ENCODE results near the gene PPP2R1A. TPM values are rescaled to one million over a fixed set of nuclear protein-coding genes. Genes with fewer than 3 reads are reported as not detected.

The PPP2R1A gene
- total RNA-seq, 1 donor from 2014 or later: 395 TPM

DNA sequence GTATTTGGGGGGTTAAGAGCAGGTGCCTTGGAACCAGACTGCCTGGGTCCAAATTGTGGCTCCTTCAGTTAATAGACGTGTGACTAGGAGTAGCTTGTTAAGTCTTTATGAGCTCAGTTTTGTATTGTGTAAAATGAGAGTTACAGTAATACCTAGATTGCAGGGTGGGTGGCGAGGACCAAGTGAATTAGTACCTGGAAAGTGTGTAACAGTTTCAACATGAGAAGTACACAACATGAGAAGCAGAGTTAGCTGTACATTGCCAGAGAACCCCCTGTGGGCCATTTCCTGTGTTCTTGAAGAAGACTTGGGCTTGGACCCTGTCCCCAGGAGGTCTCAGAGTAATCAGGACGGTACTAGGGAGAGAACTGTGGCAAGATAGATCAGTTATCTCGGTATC lies 36.8 kb downstream of the PPP2R1A start:
- H3K27ac ChIP-seq (replicated peaks): no peak overlapping the region
- no peaks in the 10 kb centered on the region for H3K27me3 ChIP-seq (ENCODE audit: low read depth)
- no peak for TF ChIP-seq CTCF (IDR thresholded peaks at IDR 0.05; ENCODE audit: borderline replicate concordance)
- DNase-seq: no peak
- peaks cover 69% of the 10 kb centered on the region for H3K36me3 ChIP-seq
- no peaks in the 10 kb centered on the region for H3K4me1 ChIP-seq
- H3K9me3 ChIP-seq (replicated peaks): no peaks in the 10 kb centered on the region
- no peak overlapping the region for H3K4me3 ChIP-seq
- intact Hi-C loops (cut with micrococcal nuclease): no loop called here

- H3K36me3 ChIP-seq: peaks cover 62% of the 10 kb centered on the region
- no peak for DNase-seq
- no peaks in the 10 kb centered on the region for H3K27me3 ChIP-seq (ENCODE audit: low read depth)
- no peak overlapping the region for H3K27ac ChIP-seq (replicated peaks)
- intact Hi-C loops (cut with micrococcal nuclease): no loop called here
- no peak for TF ChIP-seq CTCF (IDR thresholded peaks at IDR 0.05; ENCODE audit: borderline replicate concordance)
- H3K4me3 ChIP-seq: no peak overlapping the region
- no peaks in the 10 kb centered on the region for H3K9me3 ChIP-seq (replicated peaks)
- no peaks in the 10 kb centered on the region for H3K4me1 ChIP-seq
Measured at GRCh38 chr19:52227196-52227940, 37.5 kb downstream of the PPP2R1A start.

GRCh38 chr19:52227980-52228379 lies 38.1 kb downstream of the PPP2R1A start:
- no peak overlapping the region for H3K27ac ChIP-seq (replicated peaks)
- no peaks in the 10 kb centered on the region for H3K4me1 ChIP-seq
- no peak overlapping the region for H3K4me3 ChIP-seq
- H3K27me3 ChIP-seq (ENCODE audit: low read depth): no peaks in the 10 kb centered on the region
- no peak for TF ChIP-seq CTCF (IDR thresholded peaks at IDR 0.05; ENCODE audit: borderline replicate concordance)
- peaks cover 56% of the 10 kb centered on the region for H3K36me3 ChIP-seq
- intact Hi-C loops (cut with micrococcal nuclease): no loop called here
- no peaks in the 10 kb centered on the region for H3K9me3 ChIP-seq (replicated peaks)
- no peak for DNase-seq

GRCh38 chr19:52229524-52229923 lies 39.7 kb downstream of the PPP2R1A start:
- H3K36me3 ChIP-seq: peaks cover 41% of the 10 kb centered on the region
- no peaks in the 10 kb centered on the region for H3K9me3 ChIP-seq (replicated peaks)
- no peaks in the 10 kb centered on the region for H3K4me1 ChIP-seq
- no peak overlapping the region for H3K4me3 ChIP-seq
- no peaks in the 10 kb centered on the region for H3K27me3 ChIP-seq (ENCODE audit: low read depth)
- intact Hi-C loops (cut with micrococcal nuclease): no loop called here
- no peak for DNase-seq
- TF ChIP-seq CTCF (IDR thresholded peaks at IDR 0.05; ENCODE audit: borderline replicate concordance): no peak
- H3K27ac ChIP-seq (replicated peaks): no peak overlapping the region

GRCh38 chr19:52230685-52231084 lies 40.8 kb downstream of the PPP2R1A start:
- Histone ChIP-seq H3K27ac (replicated peaks) (no peak overlapping the region), H3K4me1 (no peaks in the 10 kb centered on the region), H3K27me3 (ENCODE audit: low read depth) (no peaks in the 10 kb centered on the region), H3K36me3 (peaks cover 29% of the 10 kb centered on the region), H3K4me3 (no peak overlapping the region), H3K9me3 (replicated peaks) (no peaks in the 10 kb centered on the region)
- TF ChIP-seq CTCF (IDR thresholded peaks at IDR 0.05; ENCODE audit: borderline replicate concordance): no peak
- intact Hi-C loops (cut with micrococcal nuclease): no loop called here
- no peak for DNase-seq
